Upper lobe of right lung (tissue), 1 donor: ENCODE data around the gene GTF2F2. TPM values are rescaled to one million over a fixed set of nuclear protein-coding genes. Genes with fewer than 3 reads are reported as not detected.

Source experiments
- ATAC-seq: fragments of 200-7000 bp; cut with Tn5 transposase; one replicate; pipeline ENCODE4 v1.9.1; 2020; ENCODE audit warnings: mild to moderate bottlenecking, moderate library complexity
- DNase-seq: peaks from one replicate; pipeline ENCODE4 v3.0.0-alpha.2; 2020
- H3K27ac ChIP-seq: fragments of 200-600 bp; one replicate; pipeline ENCODE4 v1.8.0; 2022
- H3K27me3 ChIP-seq: fragments of 200-600 bp; one replicate; pipeline ENCODE4 v1.8.0; 2022; ENCODE audit warnings: mild to moderate bottlenecking
- H3K36me3 ChIP-seq: fragments of 200-600 bp; one replicate; pipeline ENCODE4 v1.8.0; 2022
- H3K4me1 ChIP-seq: fragments of 200-600 bp; one replicate; pipeline ENCODE4 v1.8.0; 2022
- H3K4me3 ChIP-seq: fragments of 200-600 bp; one replicate; pipeline ENCODE4 v1.8.0; 2022; ENCODE audit warnings: mild to moderate bottlenecking
- H3K9me3 ChIP-seq: fragments of 200-600 bp; one replicate; pipeline ENCODE4 v1.8.0; 2022
- intact Hi-C: fragments of 100-400 bp; cut with DNase I; formaldehyde crosslinking; loops from one replicate; pipeline ENCODE4 v1.11.0; 2022
- total RNA-seq: library from RNA; stranded (reverse); fragmentation: NEBNext Ultra II Directional; extraction: Animal tissue kit (Norgen Biotek cat#: 25700); gene quantifications from one replicate; pipeline ENCODE4 v1.2.1, GENCODE V29; 2021
- TF ChIP-seq, protein P1 (sequence below): fragments of 200-600 bp; IDR thresholded peaks from one replicate; pipeline ENCODE4 v1.8.0; 2022; ENCODE audit warnings: antibody characterized with exemption
- donor health status: DM: no; HTN: yes; CAD: no; lungs with severe emphysema.

GTF2F2 gene
- total RNA-seq, 1 donor from 2014 or later, result 14.6 TPM

DNA sequence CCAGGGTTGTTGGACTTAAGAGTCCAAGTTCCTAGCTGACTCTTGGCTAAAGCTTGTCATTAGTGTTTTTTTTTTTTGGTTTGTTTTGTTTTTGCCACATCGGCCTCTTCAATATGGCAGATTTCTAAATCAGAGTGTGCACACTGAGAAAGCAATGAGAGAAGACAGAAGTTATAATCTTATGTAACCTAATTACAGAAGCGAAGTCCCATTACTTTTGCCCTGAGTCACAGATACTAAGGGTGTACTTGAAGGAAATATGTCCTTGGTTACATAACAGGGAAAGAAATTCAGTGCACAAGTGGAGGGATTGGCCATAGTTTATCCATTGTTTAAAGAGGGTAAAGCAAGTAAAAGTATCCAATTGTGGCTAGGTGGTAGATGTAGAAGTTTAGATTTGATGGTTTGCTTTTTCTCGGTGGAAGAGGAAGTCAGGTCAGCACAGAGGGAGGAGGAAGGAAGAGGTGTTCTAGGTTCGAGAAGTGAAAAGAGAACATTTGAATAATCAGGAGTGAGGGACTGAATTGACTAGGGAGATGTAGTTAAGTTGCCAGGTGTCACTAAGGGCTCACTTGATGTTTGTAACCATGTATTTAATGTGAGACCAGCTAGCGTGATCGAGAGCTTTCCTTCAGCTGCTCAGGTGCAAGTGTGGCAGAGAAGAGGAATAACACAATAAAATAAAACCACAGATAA, 12.2 kb downstream of the GTF2F2 start:
- Histone ChIP-seq H3K4me1 (no peaks in the 10 kb centered on the region), H3K4me3 (no peak overlapping the region), H3K27me3 (no peaks in the 10 kb centered on the region), H3K9me3 (no peaks in the 10 kb centered on the region), H3K36me3 (no peaks in the 10 kb centered on the region), H3K27ac (peak overlapping the region; percentile 55)
- intact Hi-C loops, result no loop called here
- TF ChIP-seq, protein P1, sequence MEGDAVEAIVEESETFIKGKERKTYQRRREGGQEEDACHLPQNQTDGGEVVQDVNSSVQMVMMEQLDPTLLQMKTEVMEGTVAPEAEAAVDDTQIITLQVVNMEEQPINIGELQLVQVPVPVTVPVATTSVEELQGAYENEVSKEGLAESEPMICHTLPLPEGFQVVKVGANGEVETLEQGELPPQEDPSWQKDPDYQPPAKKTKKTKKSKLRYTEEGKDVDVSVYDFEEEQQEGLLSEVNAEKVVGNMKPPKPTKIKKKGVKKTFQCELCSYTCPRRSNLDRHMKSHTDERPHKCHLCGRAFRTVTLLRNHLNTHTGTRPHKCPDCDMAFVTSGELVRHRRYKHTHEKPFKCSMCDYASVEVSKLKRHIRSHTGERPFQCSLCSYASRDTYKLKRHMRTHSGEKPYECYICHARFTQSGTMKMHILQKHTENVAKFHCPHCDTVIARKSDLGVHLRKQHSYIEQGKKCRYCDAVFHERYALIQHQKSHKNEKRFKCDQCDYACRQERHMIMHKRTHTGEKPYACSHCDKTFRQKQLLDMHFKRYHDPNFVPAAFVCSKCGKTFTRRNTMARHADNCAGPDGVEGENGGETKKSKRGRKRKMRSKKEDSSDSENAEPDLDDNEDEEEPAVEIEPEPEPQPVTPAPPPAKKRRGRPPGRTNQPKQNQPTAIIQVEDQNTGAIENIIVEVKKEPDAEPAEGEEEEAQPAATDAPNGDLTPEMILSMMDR, result no peak
- DNase-seq (no peak), ATAC-seq (peak; percentile 84)

DNA sequence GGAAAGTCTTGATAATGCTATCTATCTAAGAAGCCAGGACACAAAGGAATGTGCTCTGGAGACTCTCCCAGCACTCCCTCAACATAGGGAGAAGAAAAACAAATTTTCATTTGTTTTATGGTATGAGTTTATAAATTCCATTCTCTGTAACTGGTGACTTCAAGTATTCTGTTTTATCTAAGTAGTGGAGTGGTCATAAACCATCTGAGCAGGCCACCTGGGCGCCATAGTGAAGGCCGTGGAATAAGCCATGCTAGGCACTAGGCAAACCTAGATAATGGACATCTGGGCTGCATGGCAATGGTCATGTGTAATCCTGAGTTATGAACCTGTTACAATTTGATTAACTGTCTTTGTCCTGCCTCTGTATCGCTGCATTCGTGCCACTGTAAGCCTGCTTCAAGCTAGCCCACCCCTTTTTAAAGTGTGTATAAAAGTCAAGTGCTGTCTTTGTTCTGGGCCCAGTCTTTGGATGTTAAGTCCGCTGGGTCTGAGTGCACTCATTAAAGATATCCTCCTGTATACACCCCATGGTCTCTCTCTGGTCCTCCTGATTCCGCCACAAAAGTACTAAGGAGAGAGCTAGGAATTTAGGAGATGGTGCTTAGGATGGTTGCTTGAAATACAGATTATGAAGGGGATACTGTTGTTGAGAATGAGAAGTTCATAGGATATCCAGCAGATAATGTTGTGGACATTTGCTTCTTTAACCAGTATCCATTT, 13.2 kb downstream of the GTF2F2 start:
- peaks cover 9% of the 10 kb centered on the region for H3K36me3 ChIP-seq
- intact Hi-C loops, result no loop called here
- no peak overlapping the region for H3K4me3 ChIP-seq
- TF ChIP-seq, protein P1, result no peak
- no peaks in the 10 kb centered on the region for H3K27me3 ChIP-seq
- DNase-seq, result no peak
- no peaks in the 10 kb centered on the region for H3K4me1 ChIP-seq
- ATAC-seq, result no peak
- no peaks in the 10 kb centered on the region for H3K9me3 ChIP-seq
- H3K27ac ChIP-seq, result peak overlapping the region; percentile 55

DNA sequence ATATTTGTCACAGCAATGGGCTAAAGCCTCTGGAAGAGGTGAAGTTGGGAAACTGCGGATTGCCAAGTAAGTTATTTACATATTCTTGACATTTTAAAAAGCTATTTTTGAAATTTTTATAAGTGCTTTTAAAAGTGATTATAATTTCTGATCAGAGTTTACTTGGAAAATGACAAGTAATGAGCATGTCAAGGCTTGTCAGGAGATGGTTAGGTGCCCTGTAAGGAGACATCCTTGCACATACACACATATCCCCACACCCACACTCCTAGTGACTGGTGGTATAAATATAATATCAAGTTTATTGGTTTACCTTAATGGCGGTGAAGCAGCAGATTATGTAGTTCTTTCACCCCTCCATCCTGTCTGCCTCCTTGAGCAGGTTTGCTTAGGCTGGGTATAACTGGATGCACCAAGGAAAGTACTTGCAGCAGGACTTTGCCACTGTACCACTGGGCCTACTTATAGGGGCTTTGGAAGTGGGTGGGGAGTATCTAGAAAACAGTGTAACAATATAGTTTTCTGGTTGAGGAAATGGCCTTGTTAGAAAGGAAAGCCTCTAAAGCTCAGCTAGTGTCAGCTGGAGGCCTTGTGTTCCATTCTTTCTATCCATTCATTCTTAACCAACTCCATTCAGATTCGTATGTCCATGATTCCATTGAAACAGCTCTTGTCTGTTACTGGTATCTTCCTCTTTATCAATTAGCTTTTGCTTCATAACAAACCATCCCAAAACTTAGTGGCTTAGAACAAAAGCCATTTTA, 16.6 kb downstream of the GTF2F2 start:
- Histone ChIP-seq H3K36me3 (peaks cover 17% of the 10 kb centered on the region), H3K4me1 (no peaks in the 10 kb centered on the region), H3K27ac (no peak overlapping the region), H3K4me3 (no peak overlapping the region), H3K27me3 (no peaks in the 10 kb centered on the region), H3K9me3 (no peaks in the 10 kb centered on the region)
- no peak for DNase-seq
- TF ChIP-seq, protein P1, result no peak
- intact Hi-C loops, result no loop called here
- no peak for ATAC-seq

DNA sequence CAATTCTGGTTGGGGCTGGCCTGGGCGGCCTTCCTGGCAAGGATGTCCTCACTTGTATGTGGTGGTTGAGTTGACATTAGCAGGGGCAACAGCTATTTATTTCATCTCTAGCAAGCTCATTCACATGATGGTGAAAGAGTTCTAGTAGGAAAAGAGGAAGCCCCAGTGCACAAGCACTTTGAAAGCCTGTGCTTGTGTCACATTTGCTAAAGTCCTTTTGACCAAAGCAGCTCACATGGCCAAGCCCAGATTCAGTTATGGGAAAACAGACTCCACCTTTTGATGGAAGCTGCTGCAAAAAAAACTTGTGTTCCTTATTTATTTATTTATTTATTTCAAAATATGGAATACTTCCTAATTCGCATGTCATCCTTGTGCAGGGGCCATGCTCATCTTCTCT, 17.2 kb downstream of the GTF2F2 start:
- Histone ChIP-seq H3K9me3 (no peaks in the 10 kb centered on the region), H3K4me1 (no peaks in the 10 kb centered on the region), H3K27me3 (no peaks in the 10 kb centered on the region), H3K4me3 (no peak overlapping the region), H3K27ac (no peak overlapping the region), H3K36me3 (peaks cover 17% of the 10 kb centered on the region)
- DNase-seq (no peak), ATAC-seq (peak; percentile 74)
- TF ChIP-seq, protein P1, result no peak
- intact Hi-C loops, result no loop called here

DNA sequence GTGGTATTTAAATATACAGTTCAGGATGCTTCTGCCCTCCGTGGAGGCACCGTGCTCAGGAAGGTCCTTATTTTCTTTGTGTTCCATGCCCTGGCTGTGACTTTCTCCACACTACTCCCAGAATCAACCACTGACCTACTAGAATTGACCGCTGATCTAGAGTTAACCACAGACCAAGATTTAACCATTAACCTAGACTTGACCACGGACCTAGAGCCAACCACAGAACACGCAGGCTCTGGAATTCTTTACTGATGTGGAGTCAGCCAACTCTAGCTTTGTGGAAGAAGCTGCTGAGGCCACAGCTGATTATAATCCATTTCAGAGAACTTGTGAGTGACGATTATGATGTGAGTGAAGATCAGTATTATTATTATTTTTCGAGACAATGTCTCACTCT, 18.0 kb downstream of the GTF2F2 start:
- no peak overlapping the region for H3K27ac ChIP-seq
- DNase-seq, result no peak
- H3K27me3 ChIP-seq, result no peaks in the 10 kb centered on the region
- no peaks in the 10 kb centered on the region for H3K4me1 ChIP-seq
- TF ChIP-seq, protein P1, result no peak
- intact Hi-C loops, result no loop called here
- peaks cover 17% of the 10 kb centered on the region for H3K36me3 ChIP-seq
- no peak for ATAC-seq
- no peaks in the 10 kb centered on the region for H3K9me3 ChIP-seq
- H3K4me3 ChIP-seq, result no peak overlapping the region
